GM18868 (cell line): ENCODE measurements around the gene AOC1.

Source experiments
- ATAC-seq: cut with Tn5 transposase; IDR thresholded peaks from one replicate; pipeline ENCODE4 v1.9.1; 2021; ENCODE audit warnings: mild to moderate bottlenecking, moderate library complexity; ENCODE audit not compliant: unreplicated experiment

AOC1 gene

DNA sequence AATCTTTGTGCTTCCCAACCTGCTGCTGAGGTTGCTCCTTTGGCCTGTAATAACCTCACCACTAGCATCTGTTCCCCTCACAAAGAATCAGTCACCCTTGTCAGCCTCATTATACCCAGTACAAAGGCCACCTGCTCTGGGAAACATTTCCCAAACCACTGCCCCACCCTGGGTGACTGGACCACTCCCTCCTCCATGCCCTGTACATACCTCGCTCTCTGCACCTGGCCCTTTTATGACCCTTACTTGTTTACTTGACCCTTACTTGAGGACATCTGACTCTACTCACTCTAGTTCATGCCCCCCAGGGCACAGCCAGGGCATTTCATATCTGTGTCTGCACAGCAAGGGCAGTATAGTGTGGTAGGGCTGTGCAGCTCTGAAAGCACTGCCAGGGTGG lies 21.4 kb upstream of the AOC1 start:
- no peak for ATAC-seq

DNA sequence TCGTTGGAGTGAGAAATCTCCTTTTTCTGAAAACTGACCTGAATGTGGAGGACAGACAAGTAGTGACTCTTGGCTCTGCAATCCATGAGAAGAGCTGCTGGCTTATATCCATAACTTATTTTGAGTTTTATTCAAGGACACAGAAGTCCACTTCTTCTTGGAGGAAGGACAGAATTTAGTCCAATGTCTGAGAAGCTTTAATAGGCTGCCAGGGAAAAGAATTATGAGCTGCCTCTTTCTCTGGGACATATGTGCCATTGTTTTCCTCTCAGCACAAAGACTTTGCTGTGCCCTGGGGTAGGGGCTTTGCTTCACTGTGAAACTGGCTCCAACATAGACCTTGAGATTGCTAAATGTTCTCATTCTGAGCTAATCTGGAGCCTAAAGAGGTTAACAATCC lies 20.5 kb upstream of the AOC1 start:
- ATAC-seq, result no peak

- ATAC-seq, result no peak
Measured at GRCh38 chr7:150835019-150835418, 17.3 kb upstream of the AOC1 start.

- ATAC-seq, result no peak
Measured at GRCh38 chr7:150835702-150836280, 16.5 kb upstream of the AOC1 start.

- ATAC-seq, result no peak
Measured at GRCh38 chr7:150838965-150839650, 13.2 kb upstream of the AOC1 start.

DNA sequence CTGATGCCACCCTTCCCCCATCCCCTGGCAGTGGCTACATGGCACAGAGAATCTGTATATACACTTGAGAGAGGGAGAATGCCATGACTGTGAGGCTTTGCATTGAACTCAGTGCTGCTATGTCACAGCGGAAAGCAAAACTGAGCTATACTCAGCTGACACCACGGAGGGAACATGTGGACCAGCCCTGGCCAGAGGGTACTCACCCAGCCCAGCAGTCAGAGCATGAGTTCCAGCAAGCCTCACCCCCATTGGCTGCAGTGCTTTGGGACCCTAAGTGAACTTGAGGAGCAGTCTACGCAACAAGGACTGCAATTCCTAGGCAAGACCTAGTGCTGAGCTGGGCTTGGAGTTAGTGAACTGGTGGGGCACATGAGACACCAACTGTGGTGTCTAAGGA lies 10.3 kb upstream of the AOC1 start:
- no peak for ATAC-seq

DNA sequence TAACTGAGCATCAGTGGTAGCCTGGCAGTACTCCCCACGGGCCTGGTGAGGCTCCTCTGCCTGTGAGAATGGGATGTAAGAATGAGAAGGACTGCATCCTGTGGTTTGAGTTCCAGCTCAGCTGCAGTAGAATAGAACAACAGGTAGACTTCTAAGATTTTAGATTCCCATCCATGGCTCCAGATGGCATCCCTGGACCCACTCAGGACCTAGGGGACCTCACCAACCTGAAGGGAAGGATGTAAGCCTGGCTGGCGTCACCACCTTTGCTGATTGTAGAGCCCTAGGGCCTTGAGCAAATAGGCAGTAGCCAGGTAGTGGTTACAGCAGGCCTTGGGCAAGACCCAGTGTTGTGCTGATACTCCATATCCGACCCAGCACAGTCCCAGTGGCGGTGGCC lies 9.6 kb upstream of the AOC1 start:
- ATAC-seq, result no peak

GRCh38 chr7:150845421-150845861 lies 6.9 kb upstream of the AOC1 start:
- no peak for ATAC-seq

DNA sequence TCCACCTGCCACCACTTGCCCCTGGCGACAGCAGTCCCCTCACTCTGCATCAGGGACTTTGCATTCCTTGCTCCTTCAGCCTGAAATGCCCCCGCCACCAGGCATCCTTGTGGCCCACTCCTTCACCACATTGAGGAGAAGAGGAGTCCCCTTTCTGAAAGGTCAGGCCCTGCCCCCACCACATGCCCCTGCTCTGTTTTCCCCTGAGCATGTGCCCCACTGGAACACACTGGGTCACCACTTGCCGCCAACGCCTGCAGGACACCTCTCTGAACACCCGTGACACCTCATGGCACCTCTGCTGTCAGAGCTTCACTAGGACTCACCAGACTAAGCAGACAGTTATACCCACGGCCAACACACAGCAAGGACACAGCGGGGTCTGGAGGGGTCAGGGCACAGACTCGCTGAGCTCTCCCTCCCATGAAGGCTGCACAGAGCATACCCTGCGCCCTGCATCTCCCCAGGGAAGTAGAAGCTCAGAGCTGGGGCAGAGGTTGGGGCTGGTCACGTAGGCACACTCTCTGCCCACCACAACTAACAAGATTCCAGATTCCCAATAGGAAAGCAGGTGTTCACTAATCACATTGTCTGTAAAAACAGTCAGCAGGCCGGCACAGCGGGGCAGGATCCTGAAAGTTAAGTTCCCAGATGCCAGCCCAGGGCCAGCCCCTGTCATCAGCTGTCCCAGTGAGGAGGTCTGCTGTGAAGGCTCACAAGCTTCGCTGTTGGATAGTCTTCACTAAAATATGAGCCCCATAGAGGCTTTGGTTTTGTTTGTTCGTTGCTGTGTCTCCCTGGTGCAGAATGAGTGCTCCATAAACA lies 5.8 kb upstream of the AOC1 start:
- ATAC-seq, result no peak

- no peak for ATAC-seq
Measured at GRCh38 chr7:150847536-150847935, 4.8 kb upstream of the AOC1 start.

DNA sequence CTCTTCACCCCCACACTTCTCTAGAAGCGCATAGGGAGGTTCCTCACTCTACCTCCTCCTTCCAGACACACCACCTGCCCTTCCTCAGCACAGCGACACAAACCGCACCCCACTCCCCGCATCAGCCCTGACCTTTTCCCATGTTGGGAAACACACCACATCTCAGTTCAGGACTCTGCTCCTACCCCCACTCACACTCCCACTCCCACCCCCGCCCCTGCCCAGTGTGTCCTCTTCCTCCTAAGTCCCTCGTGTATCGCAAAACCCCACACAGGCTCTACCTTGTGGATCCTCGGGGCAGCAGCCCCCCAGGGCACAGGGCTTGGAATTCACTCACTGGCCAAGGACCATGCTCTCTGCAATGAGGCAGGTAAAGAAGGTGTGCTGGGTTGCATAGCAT lies 4.2 kb upstream of the AOC1 start:
- ATAC-seq, result no peak

GRCh38 chr7:150848561-150849115 lies 3.7 kb upstream of the AOC1 start:
- no peak for ATAC-seq

- no peak for ATAC-seq
Measured at GRCh38 chr7:150849204-150849775, 3.0 kb upstream of the AOC1 start.

DNA sequence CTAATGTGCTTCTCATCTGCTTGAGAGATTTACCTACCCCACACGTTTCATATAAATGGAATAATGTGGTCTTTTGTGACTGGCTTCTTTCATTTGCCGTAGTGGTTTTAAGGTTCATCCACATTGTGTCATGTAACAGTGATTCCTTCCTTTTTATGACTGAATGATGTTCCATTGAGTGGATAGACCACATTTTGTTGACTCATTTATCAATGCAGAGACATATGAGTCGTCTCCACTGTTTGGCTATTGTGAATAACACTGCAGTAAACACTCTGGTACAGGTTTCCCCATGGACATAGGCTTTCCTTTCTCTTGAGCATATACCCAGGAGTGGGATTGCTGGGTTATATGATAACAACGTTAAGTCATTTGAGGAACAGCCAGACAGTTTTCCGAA lies 2.0 kb upstream of the AOC1 start:
- ATAC-seq, result no peak

GRCh38 chr7:150851492-150852370 lies 586 bp upstream of the AOC1 start:
- no peak for ATAC-seq

GRCh38 chr7:150854066-150855000 lies 2.0 kb downstream of the AOC1 start:
- no peak for ATAC-seq

DNA sequence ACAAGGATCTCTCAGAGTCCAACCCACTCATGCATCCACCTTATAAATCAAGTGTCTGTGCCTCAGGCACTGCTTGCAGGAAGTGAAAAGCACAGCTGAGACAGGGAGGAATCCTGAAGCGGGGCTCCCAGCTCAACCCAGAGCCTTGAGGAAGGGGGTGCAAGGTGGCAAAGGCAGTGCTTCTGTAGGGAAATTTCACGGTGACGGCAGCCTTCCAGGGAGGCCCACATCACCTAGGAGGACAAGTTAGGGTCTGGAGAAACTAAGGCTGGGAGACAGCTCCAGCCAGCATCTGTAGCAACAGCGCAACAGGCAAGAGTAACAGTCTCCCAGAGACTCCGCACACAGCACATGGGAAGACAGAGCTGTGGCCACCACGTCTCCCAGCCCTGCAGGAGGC lies 2.7 kb downstream of the AOC1 start:
- ATAC-seq, result no peak

GRCh38 chr7:150855476-150856302 lies 3.4 kb downstream of the AOC1 start:
- ATAC-seq, result no peak
